ENCODE data around the gene RAVER2.
"Not testable (repeated sequence)": the region's sequence is repeated elsewhere in the genome, so short reads cannot be mapped to it uniquely, and the experiment has no call there.

RAVER2 gene

GRCh38 chr1:64810001-64810400 lies 65.1 kb downstream of the RAVER2 start:
- H3K27ac ChIP-seq: no peak overlapping the region
- H3K27me3 ChIP-seq (ENCODE audit: insufficient read depth, low read depth, severe bottlenecking): no peaks in the 10 kb centered on the region
- no peak overlapping the region for H3K4me3 ChIP-seq (ENCODE audit: low read depth, low read length)
- DNase-seq: no peak
- TF ChIP-seq CTCF (IDR thresholded peaks at IDR 0.05; ENCODE audit: low read depth, low read length): no peak
- H3K36me3 ChIP-seq: no peaks in the 10 kb centered on the region
- no peaks in the 10 kb centered on the region for H3K9me3 ChIP-seq (ENCODE audit: severe bottlenecking)

- TF ChIP-seq CTCF (IDR thresholded peaks at IDR 0.05; ENCODE audit: low read depth, low read length): no peak
- H3K27me3 ChIP-seq (ENCODE audit: insufficient read depth, low read depth, severe bottlenecking): no peaks in the 10 kb centered on the region
- DNase-seq: no peak
- H3K9me3 ChIP-seq (ENCODE audit: severe bottlenecking): no peaks in the 10 kb centered on the region
- no peak overlapping the region for H3K4me3 ChIP-seq (ENCODE audit: low read depth, low read length)
- no peak overlapping the region for H3K27ac ChIP-seq
- no peaks in the 10 kb centered on the region for H3K36me3 ChIP-seq
These were observed 66.3 kb downstream of the RAVER2 start for GRCh38 chr1:64811131-64811530.

GRCh38 chr1:64814427-64814826 lies 69.6 kb downstream of the RAVER2 start:
- H3K27ac ChIP-seq: no peak overlapping the region
- H3K36me3 ChIP-seq: no peaks in the 10 kb centered on the region
- H3K27me3 ChIP-seq (ENCODE audit: insufficient read depth, low read depth, severe bottlenecking): no peaks in the 10 kb centered on the region
- DNase-seq: no peak
- H3K4me3 ChIP-seq (ENCODE audit: low read depth, low read length): no peak overlapping the region
- no peak for TF ChIP-seq CTCF (IDR thresholded peaks at IDR 0.05; ENCODE audit: low read depth, low read length)
- peaks cover 2% of the 10 kb centered on the region for H3K9me3 ChIP-seq (ENCODE audit: severe bottlenecking)

GRCh38 chr1:64817364-64817763 lies 72.5 kb downstream of the RAVER2 start:
- DNase-seq; H3K27ac ChIP-seq; H3K4me3 ChIP-seq (ENCODE audit: low read depth, low read length); H3K36me3 ChIP-seq; H3K9me3 ChIP-seq (ENCODE audit: severe bottlenecking); H3K27me3 ChIP-seq (ENCODE audit: insufficient read depth, low read depth, severe bottlenecking): not testable (repeated sequence)

GRCh38 chr1:64820572-64820971 lies 75.7 kb downstream of the RAVER2 start:
- H3K27ac ChIP-seq; H3K9me3 ChIP-seq (ENCODE audit: severe bottlenecking); H3K27me3 ChIP-seq (ENCODE audit: insufficient read depth, low read depth, severe bottlenecking); H3K4me3 ChIP-seq (ENCODE audit: low read depth, low read length); H3K36me3 ChIP-seq; DNase-seq: not testable (repeated sequence)

- H3K36me3 ChIP-seq: no peaks in the 10 kb centered on the region
- DNase-seq: no peak
- H3K27me3 ChIP-seq (ENCODE audit: insufficient read depth, low read depth, severe bottlenecking): no peaks in the 10 kb centered on the region
- H3K9me3 ChIP-seq (ENCODE audit: severe bottlenecking): no peaks in the 10 kb centered on the region
- H3K4me3 ChIP-seq (ENCODE audit: low read depth, low read length): no peak overlapping the region
- no peak overlapping the region for H3K27ac ChIP-seq
- no peak for TF ChIP-seq CTCF (IDR thresholded peaks at IDR 0.05; ENCODE audit: low read depth, low read length)
These were observed 77.7 kb downstream of the RAVER2 start for GRCh38 chr1:64822621-64823020.

- Histone ChIP-seq H3K36me3 (no peaks in the 10 kb centered on the region), H3K27ac (no peak overlapping the region), H3K4me3 (ENCODE audit: low read depth, low read length) (no peak overlapping the region), H3K27me3 (ENCODE audit: insufficient read depth, low read depth, severe bottlenecking) (no peaks in the 10 kb centered on the region), H3K9me3 (ENCODE audit: severe bottlenecking) (no peaks in the 10 kb centered on the region)
- peak; percentile 64 for TF ChIP-seq CTCF (IDR thresholded peaks at IDR 0.05; ENCODE audit: low read depth, low read length)
- DNase-seq: peak; percentile 57
These were observed 79.0 kb downstream of the RAVER2 start for GRCh38 chr1:64823691-64824476.

All from WERI-Rb-1 (cell line).